HG03108 (cell line): ENCODE measurements around the gene TMEM139.
A peak's percentile ranks its signal among the peaks of the same experiment; 100 is the strongest.
"Not testable (repeated sequence)": the region's sequence is repeated elsewhere in the genome, so short reads cannot be mapped to it uniquely, and the experiment has no call there.

Source experiments
- ATAC-seq: cut with Tn5 transposase; IDR thresholded peaks from one replicate; pipeline ENCODE4 v1.9.1; 2021; ENCODE audit warnings: moderate library complexity; ENCODE audit not compliant: unreplicated experiment

TMEM139 gene

DNA sequence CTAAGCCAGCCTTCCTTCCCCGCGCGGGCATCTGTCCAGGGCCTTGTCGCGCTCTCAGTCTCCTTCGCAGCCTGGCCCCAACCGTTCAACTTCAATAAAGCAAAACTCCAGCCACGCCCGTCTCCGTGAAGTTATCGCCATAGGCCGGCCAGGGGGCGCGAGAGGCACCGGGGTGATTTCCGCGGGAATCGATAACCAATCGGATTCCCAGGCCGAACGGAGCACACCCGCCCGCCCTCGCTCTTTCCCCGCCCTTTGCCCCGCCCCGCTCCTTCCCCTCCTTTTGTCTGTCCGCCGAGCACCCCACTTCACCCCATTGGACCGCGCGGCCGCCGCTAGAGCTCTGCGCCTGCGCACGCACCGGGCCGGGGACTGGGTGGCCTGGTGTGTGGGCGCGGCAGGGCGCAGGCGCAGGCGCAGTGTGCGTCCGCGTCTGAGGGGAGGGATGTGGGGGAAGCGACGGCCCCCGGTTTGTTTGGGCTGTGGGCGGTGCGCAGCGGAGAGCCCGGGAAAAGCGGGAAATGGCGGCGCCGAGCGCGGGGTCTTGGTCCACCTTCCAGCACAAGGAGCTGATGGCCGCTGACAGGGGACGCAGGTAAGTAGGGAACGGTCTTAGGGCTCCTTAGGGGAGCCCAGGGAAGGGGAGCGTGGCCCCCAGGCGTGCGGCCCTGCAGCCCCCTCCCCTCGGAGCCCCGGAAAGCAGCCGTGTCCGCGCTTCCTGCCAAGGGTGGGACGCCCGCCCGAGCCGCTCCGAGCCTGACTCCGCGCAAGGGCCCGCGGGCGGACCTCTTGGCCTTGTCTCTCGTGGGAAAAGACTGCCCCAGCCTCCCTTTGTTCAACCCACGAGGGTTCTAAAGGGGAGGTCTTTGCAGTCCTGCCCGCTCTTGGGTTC lies 3.4 kb downstream of the TMEM139 start, which contains the start of gene CASP2:
Gene CASP2 (plus strand): TSS at position 417 of the 892 bp plus-strand sequence. CDS start 105 bp downstream, at position 522.
- peak; percentile 91 for ATAC-seq

DNA sequence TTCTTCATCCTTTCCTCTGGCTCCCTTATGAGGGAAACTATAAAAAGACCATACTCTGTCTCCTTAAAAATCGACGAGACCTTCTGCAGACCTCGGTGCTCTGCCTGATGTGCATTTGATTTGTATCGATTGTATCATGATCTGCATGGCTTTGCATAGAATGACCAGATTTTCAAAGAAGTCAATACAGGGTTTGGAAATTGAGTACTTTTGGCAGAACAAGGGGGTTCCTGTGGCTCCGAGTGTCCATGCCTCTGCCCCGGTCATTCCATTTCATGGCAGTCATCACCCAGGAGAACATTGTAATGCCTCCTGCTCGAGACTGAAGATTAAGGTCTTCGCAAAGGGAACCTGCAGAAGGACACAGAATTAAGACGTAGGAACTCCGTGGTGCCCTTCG lies 4.1 kb downstream of the TMEM139 start:
- no peak for ATAC-seq

DNA sequence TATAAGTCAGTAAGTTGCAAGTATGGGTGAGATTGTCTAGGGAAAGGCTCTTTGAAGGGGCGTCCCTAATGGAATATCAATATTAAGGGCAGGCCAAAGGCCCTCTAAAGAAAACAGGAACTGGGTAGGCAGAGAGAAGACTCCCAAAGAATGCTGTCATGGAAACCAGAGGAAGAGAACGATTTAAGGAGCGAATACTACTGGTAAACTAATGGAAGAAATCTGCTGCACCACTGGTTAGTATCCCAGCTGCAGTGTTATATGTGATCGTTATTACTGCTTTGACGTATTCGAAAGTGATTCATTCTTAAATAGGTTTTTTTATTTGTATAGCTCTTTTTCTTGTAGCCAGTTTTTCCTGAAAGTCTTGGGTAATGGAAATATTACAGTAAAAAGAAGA lies 4.7 kb downstream of the TMEM139 start:
- ATAC-seq = no peak

DNA sequence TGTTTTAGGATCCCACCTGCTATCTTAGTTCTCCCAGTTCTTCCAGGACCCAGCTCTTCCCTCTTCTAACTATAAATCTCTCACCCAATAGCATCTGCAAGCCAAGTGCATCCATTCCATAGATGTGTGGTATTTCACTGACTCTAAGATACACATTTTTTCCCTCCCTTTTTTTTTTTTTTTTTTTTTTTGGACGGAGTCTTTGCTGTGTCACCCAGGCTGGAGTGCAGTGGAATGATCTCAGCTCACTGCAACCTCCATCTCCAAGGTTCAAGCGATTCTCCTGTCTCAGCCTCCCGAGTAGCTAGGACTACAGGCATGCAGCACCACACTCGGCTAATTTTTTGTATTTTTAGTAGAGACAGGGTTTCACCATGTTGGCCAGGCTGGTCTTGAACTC lies 5.1 kb downstream of the TMEM139 start:
- ATAC-seq = not testable (repeated sequence)

DNA sequence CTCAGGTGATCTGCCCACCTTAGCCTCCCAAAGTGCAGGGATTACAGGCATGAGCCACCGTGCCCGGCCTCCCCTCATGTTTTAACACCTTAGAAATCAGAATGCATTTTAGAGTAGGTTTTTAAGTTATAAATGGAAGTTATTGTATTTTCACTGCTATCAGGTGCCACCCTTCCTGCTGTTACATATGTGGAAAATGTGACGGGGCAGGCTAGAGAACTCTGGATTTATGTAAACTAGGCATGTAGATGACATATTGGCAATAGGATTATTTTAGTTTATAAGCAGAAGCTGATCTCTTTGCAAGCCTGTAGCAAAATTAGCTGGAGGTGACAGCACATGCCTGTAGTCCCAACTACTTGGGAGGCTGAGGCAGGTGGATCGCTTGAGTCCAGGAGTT lies 5.5 kb downstream of the TMEM139 start:
- no peak for ATAC-seq

DNA sequence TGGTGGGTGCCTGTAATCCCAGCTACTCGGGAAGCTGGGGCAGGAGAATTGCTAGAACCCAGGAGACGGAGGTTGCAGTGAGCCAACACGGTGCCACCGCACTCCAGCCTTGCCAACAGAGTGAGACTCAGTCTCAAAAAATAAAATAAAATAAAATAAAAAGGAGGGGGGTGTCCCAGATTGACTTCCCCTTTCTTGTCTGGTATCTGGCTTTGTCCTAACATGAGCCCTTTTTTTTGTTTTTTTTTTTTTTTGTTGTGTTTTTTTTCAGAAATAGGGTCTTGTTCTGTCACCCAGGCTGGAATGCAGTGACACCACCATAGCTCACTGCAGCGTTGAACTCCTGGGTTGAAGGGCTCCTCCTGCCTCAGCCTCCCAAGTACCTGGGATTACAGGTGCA lies 8.1 kb downstream of the TMEM139 start:
- no peak for ATAC-seq

DNA sequence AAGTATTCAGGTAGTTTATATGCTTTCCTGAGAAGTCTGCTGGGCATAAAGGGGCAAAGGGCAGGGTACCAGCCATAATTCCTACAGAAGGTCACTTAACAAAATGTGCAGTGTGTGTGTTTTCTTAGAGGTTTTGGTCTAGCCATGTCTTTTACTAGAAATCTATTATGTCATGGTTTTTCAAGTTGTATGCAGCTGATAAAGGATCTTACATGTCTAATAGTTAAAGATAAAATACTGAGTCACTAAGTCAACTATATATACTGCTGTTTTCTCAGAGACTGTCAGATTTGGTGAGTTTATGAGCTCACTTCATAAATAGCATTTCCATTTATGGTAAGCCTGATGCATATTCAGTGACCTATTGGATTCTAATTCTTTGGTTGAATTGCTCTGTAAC lies 11.1 kb downstream of the TMEM139 start:
- no peak for ATAC-seq

DNA sequence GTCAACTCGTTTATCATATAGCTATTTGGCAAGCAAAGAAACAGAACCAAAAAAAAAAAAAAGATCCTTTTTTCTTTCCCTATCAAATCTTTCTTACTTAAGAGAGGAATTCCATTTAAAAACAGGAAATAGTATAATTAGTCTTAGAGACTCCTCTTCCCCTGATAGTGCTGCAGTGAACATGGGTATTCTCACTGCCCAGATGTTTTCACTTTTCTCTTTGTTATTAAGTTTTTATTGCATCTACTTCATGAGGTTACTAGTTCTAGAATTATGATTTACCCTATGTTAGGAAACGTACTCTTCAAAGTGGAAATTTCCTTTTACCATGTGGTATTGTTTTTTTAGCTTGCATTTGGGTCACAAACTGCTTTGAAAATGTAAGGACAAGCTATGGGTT lies 11.9 kb downstream of the TMEM139 start:
- no peak for ATAC-seq

DNA sequence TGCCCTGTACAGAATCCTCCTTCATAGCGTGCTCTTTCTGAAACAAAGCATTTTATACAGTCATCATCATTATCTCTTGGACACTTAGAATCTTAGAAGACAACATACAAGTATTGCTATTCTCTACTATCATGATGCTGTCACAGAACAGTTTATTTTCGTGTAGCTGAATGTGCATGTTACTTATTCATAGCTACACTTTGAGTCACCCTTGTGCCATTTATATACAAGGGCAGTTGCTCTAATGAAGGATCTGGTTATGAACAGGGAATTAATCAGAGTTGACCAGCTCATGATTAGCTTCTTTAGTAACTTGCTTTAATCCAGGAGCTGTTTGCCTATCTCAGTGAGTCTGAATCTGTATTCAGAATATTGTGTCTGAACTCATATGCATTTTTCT lies 14.6 kb downstream of the TMEM139 start:
- no peak for ATAC-seq

DNA sequence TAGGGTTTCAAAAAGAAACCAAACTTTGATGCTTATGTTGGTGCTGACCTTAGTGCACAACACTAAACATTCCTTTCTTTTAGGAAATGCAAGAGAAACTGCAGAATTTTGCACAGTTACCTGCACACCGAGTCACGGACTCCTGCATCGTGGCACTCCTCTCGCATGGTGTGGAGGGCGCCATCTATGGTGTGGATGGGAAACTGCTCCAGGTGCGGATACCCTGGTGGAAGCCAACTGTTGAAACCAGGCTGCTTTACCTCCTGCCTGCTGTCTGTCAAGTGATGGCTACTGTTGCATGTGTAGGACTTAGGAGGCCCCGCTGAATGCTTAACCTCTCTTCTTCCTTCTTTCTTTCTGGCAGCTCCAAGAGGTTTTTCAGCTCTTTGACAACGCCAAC lies 15.1 kb downstream of the TMEM139 start:
- no peak for ATAC-seq

DNA sequence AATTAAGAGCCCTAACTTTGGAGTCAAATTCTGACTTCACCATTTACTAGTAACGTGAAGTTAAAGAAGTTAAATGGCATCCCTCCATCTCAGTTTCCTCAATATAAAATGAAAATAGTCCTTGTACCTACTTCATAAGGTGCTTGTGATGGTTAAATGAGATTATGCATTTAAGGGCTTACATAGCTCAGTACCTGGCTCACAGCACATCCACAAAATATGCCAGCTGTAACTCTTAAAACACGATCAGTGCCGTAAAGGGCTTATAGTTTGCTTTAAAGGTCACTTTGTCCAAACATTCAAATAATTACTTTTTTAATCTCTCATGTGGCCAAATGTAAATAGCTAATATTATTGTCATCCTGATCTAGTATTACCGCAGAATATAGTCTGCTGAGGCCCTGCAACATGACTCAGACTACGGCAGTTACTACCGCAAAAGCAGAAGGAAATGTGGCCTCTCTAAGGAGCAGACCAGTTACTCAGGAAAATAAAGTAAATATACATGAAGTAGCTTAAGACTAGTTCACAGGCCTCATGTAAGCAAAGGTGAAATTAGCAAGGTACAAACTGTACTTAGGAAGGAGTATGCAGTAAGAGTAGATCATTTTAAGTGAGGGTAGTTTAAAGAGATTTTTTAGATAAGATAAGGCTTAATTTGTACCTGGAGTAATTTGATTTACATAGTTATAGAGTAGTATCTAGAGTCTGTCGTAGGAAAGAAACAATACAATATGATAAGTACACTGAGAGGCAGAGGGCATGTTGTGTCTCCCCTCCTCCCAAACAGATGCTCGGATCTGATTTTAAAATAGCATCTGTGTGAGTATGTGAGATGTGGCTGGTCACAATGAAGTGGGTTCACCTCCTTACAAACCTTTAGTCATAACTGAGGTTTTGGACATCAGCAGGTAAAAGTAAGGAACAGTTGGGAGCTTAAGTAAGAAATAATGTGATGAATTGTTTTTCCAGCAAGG lies 16.5 kb downstream of the TMEM139 start:
- ATAC-seq = no peak

DNA sequence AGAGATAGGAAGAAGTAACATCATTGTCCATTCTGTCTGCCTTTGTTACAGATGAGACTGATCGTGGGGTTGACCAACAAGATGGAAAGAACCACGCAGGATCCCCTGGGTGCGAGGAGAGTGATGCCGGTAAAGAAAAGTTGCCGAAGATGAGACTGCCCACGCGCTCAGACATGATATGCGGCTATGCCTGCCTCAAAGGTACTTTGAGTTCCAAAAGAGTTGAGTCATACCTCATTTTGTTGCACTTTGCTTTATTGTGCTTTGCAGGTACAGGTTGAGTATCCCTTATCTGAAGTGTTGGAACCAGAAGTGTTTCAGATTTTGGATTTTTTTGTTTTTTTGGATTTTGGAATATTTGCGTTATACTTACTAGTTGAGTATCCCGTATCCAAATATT lies 19.0 kb downstream of the TMEM139 start:
- no peak for ATAC-seq

DNA sequence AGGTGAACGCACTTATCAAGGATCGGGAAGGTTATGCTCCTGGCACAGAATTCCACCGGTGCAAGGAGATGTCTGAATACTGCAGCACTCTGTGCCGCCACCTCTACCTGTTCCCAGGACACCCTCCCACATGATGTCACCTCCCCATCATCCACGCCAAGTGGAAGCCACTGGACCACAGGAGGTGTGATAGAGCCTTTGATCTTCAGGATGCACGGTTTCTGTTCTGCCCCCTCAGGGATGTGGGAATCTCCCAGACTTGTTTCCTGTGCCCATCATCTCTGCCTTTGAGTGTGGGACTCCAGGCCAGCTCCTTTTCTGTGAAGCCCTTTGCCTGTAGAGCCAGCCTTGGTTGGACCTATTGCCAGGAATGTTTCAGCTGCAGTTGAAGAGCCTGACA lies 20.2 kb downstream of the TMEM139 start:
- ATAC-seq = no peak

DNA sequence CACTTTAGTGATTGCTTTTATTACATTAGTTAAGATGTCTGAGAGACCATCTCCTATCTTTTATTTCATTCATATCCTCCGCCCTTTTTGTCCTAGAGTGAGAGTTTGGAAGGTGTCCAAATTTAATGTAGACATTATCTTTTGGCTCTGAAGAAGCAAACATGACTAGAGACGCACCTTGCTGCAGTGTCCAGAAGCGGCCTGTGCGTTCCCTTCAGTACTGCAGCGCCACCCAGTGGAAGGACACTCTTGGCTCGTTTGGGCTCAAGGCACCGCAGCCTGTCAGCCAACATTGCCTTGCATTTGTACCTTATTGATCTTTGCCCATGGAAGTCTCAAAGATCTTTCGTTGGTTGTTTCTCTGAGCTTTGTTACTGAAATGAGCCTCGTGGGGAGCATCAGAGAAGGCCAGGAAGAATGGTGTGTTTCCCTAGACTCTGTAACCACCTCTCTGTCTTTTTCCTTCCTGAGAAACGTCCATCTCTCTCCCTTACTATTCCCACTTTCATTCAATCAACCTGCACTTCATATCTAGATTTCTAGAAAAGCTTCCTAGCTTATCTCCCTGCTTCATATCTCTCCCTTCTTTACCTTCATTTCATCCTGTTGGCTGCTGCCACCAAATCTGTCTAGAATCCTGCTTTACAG lies 20.8 kb downstream of the TMEM139 start:
- no peak for ATAC-seq

DNA sequence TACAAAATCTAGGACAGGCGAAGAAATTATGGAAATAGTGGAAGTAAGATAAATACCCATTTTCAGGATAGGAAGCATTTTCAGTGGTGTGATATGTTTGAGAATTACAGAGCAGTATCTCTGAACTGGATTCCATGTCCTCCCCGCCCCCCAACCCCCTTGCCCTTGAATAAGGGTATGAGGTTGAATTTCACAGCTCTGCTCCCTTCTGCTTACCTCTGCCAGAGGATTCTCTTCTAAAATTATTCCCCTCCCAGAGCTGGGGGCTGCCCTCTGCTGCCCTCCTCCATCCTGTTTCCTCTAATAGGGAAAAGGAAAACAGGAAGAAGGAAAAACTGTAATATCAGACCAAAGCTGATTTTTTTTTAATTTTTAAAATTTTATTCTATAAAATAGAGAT lies 23.9 kb downstream of the TMEM139 start:
- ATAC-seq = no peak

DNA sequence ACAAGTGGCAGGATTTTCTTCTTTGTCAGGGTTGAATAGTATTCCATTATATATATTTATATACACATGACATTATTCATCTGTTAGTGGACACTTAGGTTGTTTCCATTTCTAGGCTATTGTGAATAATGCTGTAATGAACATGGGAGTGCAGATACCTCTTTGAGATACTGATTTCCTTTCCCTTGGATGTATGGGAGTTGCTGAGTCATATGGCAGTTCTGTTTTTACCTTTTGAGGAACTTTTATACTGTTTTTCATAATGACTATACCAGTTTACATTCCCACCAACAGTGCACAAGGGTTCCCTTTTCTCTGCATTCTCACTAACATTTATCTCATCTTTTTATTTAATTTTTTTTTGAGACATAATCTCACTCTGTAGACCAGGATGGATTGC lies 29.4 kb downstream of the TMEM139 start:
- ATAC-seq = no peak

DNA sequence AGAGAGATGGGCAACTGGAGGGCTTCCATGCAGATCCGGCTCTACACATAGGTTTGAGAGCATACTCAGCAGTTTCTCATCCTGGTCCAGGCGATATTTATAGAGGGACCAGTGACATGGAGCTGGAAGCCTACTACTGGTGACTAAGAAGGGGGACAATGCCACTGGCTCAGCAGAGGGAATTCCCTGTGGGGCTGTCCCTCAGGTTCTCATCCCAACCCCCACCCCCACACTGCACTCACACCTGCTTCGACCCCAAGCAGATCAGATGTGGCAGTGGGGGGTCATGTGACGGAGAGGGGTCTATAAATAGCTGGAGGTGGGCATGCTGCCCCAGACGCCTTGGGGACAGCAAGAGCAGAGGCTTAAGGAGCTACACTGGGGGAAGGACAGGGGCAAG lies 31.0 kb downstream of the TMEM139 start, which contains the start of gene CLCN1:
Gene CLCN1 (plus strand): TSS at position 336 of the 400 bp plus-strand sequence. CDS start 102 bp downstream, outside the sequence.
- no peak for ATAC-seq

DNA sequence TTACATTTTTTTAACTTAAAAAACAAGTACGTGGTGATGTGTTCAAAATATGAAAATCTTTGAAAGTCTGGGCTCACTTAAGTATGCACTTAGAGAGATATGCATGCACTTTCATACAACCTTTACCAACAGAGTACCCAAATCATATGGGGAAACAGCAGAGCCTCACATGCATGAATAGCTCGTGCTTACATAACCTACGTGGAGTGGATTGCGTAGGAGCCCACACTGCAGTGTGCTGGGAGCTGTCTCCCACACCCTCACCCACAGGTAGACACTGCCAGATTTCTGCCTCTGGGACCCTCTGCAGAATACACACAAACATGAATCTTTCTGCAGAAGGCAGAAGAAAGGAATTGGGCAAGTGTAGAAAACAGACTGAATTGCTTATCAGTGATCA lies 31.7 kb downstream of the TMEM139 start:
- ATAC-seq = no peak

DNA sequence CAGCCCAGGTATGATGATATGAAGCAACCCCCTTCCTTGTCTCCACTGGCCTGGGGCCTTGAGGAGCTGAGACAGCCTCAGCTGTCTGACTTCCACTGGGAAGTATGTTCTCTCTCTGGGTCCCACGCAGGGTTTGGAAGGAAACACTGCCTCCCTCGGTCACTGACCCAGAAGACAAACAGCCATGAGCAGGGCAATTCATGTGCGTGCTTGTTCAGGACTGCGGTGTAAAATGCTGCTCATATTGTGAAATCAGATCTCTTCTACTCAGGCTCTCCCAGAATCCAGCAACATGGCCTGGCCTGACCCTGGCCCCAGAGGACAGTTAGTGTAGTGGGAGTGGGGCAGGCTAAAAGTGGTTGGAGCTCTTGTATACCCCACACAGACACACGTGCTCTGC lies 33.9 kb downstream of the TMEM139 start:
- ATAC-seq = no peak

DNA sequence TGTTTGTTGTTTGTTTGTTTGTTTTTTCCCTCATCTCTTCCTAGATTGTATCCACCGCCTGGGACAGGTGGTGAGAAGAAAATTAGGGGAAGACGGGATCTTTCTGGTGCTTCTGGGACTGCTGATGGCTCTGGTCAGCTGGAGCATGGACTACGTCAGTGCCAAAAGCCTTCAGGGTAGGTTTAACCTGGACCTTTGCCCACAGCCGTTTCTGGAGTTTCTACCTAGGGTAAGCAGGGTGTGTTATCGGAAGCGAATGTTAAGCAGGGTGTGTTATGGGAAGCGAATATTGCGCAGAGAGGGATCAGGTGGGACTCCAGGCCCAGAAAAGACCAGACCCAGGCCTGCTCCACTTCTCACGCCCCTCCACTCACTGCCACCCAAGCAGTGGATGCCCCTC lies 35.9 kb downstream of the TMEM139 start:
- no peak for ATAC-seq

DNA sequence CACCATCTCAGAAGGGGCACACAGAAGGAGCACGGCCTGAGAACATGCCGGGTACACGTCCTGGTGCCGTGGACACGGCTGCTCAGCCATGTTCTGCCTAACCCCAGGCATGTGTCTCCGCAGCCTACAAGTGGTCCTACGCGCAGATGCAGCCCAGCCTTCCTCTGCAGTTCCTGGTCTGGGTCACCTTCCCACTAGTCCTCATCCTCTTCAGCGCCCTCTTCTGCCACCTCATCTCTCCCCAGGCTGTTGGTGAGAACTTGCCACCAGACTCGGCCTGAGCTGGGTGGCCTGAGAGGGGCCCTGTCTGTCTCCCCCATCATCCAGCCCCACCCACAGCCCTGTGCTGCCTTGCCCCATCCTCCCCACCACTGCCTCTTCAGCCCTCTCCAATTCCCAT lies 36.5 kb downstream of the TMEM139 start:
- ATAC-seq = no peak
